GM11168 (cell line): ENCODE measurements around the gene MFRP.

Experiments
- in situ Hi-C: fragments of 300-500 bp; cut with MboI; formaldehyde crosslinking; loops from one replicate; pipeline ENCODE4 v1.12.0; 2022; ENCODE audit warnings: low sequenced_read_pairs; ENCODE audit not compliant: unreplicated experiment

The MFRP gene

GRCh38 chr11:119338965-119339588 is 7.4 kb downstream of the MFRP start:
- in situ Hi-C loops: no loop called here

GRCh38 chr11:119338318-119338890 is 8.1 kb downstream of the MFRP start:
- in situ Hi-C loops: no loop called here

GRCh38 chr11:119337581-119338317 is 8.8 kb downstream of the MFRP start:
- in situ Hi-C loops: no loop called here

GRCh38 chr11:119336744-119337469 is 9.6 kb downstream of the MFRP start:
- in situ Hi-C loops: no loop called here

GRCh38 chr11:119335655-119336543 is 10.6 kb downstream of the MFRP start:
- in situ Hi-C loops: no loop called here

GRCh38 chr11:119335091-119335654 is 11.3 kb downstream of the MFRP start:
- in situ Hi-C loops: no loop called here

- in situ Hi-C loops: no loop called here
Measured at GRCh38 chr11:119334174-119334930, 12.2 kb downstream of the MFRP start, which contains the start of gene RNF26. TSS of gene RNF26 (plus strand) at chr11:119334527. CDS start at chr11:119335123, 596 bp downstream.

GRCh38 chr11:119332111-119332765 is 14.3 kb downstream of the MFRP start:
- in situ Hi-C loops: no loop called here

GRCh38 chr11:119330237-119330636 is 16.3 kb downstream of the MFRP start:
- in situ Hi-C loops: no loop called here

- in situ Hi-C loops: no loop called here
Measured at GRCh38 chr11:119329320-119329719, 17.2 kb downstream of the MFRP start.

- in situ Hi-C loops: no loop called here
Measured at GRCh38 chr11:119324189-119324588, 22.3 kb downstream of the MFRP start.

- in situ Hi-C loops: no loop called here
Measured at GRCh38 chr11:119323532-119324033, 22.9 kb downstream of the MFRP start.

GRCh38 chr11:119322921-119323531 is 23.5 kb downstream of the MFRP start:
- in situ Hi-C loops: no loop called here

- in situ Hi-C loops: no loop called here
Measured at GRCh38 chr11:119322360-119322739, 24.2 kb downstream of the MFRP start.

GRCh38 chr11:119320776-119321524 is 25.6 kb downstream of the MFRP start:
- in situ Hi-C loops: no loop called here

- in situ Hi-C loops: no loop called here
Measured at GRCh38 chr11:119320240-119320775, 26.2 kb downstream of the MFRP start.
